ENCODE results near the gene BRWD1.

DNA sequence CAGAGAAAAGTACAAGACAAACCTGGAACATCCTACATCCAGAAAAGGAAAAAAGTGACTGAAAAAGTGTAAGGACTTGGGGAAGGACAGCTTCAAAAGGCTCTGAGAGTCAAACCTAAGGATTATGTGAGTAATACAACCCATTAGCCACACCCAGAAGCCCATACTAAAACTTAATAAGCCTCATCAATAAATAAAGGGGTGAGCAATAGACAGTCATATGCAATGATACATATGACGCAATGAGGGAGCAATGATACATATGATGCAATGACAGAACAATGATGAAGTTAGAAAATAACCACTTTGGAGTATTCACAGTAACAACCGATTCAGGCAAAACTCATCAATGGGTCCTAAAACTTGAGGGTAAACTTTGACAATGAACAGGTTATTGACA, 50.1 kb downstream of the BRWD1 start:
- TF ChIP-seq, protein P1, sequence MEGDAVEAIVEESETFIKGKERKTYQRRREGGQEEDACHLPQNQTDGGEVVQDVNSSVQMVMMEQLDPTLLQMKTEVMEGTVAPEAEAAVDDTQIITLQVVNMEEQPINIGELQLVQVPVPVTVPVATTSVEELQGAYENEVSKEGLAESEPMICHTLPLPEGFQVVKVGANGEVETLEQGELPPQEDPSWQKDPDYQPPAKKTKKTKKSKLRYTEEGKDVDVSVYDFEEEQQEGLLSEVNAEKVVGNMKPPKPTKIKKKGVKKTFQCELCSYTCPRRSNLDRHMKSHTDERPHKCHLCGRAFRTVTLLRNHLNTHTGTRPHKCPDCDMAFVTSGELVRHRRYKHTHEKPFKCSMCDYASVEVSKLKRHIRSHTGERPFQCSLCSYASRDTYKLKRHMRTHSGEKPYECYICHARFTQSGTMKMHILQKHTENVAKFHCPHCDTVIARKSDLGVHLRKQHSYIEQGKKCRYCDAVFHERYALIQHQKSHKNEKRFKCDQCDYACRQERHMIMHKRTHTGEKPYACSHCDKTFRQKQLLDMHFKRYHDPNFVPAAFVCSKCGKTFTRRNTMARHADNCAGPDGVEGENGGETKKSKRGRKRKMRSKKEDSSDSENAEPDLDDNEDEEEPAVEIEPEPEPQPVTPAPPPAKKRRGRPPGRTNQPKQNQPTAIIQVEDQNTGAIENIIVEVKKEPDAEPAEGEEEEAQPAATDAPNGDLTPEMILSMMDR (IDR thresholded peaks at IDR 0.05) = no peak
- TF ChIP-seq POLR2A (IDR thresholded peaks at IDR 0.05) = no peak
